Spleen (tissue), 11 donors: ENCODE measurements around the gene MC5R. TPM values are rescaled to one million over a fixed set of nuclear protein-coding genes. Genes with fewer than 3 reads are reported as not detected.

Experiments used
- DNase-seq: peaks from one replicate; pipeline ENCODE4 v3.0.0-alpha.2; 2020
- H3K27ac ChIP-seq, 8 donors: fragments of 200-600 bp; sonication (generic) in 7 of 8; 1 replicate in 4 of 8; 2 replicates in 4 of 8; pipeline versions ENCODE4 v1.5.0 to v1.8.0; 2016 to 2021; ENCODE audit warnings: inconsistent platforms in 4 of 8, mild to moderate bottlenecking in 4 of 8, moderate library complexity in 1 of 8
- H3K27me3 ChIP-seq, 7 donors: fragments of 200-600 bp; sonication (generic) in 6 of 7; replicated peaks in 1 of 7; 1 replicate in 4 of 7; 2 replicates in 3 of 7; pipeline versions ENCODE4 v1.5.0 to v1.8.0; 2016 to 2021; ENCODE audit warnings: inconsistent platforms in 3 of 7, mild to moderate bottlenecking in 1 of 7
- H3K36me3 ChIP-seq, 6 donors: fragments of 200-600 bp; sonication (generic) in 5 of 6; 1 replicate in 4 of 6; 2 replicates in 2 of 6; pipeline versions ENCODE4 v1.5.0 to v1.8.0; 2016 to 2021; ENCODE audit warnings: inconsistent platforms in 2 of 6
- H3K4me1 ChIP-seq, 6 donors: fragments of 200-600 bp; sonication (generic) in 5 of 6; 1 replicate in 3 of 6; 2 replicates in 3 of 6; pipeline versions ENCODE4 v1.5.0 to v1.8.0; 2016 to 2021; ENCODE audit warnings: inconsistent platforms in 3 of 6
- H3K4me3 ChIP-seq, 8 donors: fragments of 200-600 bp; sonication (generic) in 7 of 8; 1 replicate in 4 of 8; 2 replicates in 4 of 8; pipeline versions ENCODE4 v1.5.0 to v1.8.0; 2016 to 2021; ENCODE audit warnings: inconsistent platforms in 4 of 8, mild to moderate bottlenecking in 4 of 8, moderate library complexity in 2 of 8
- H3K9me3 ChIP-seq, 8 donors: fragments of 200-600 bp; sonication (generic) in 7 of 8; 1 replicate in 4 of 8; 2 replicates in 4 of 8; pipeline versions ENCODE4 v1.5.0 to v1.8.0; 2016 to 2021; ENCODE audit warnings: inconsistent platforms in 4 of 8
- POLR2A ChIP-seq, 3 donors: fragments of 450-650 bp; IDR thresholded peaks; one replicate each; pipeline ENCODE4 v1.5.1; 2017; ENCODE audit warnings: antibody characterized with exemption in 3 of 3, mild to moderate bottlenecking in 1 of 3
- POLR2AphosphoS5 ChIP-seq, 3 donors: sonication (generic); formaldehyde crosslinking; IDR thresholded peaks; one replicate each; pipeline ENCODE4 v1.5.1; 2017; ENCODE audit warnings: antibody characterized with exemption in 3 of 3
- WGBS, 5 donors: extraction: QIAGEN DNeasy Blood & Tissue Kit in 3 of 5; methylation state at CpG; one replicate each; pipeline versions ENCODE4 v1.1.5 to v1.1.7; 2013 to 2018; 5-methylcytosine and 5-hydroxymethylcytosine counted together
- intact Hi-C: fragments of 100-400 bp; cut with DNase I; formaldehyde crosslinking; loops from one replicate; pipeline ENCODE4 v1.15.0; 2023; ENCODE audit warnings: low total_unique reads
- polyA plus RNA-seq, 3 donors: library from polyadenylated mRNA; stranded (reverse); fragments of 200-250 nt; gene quantifications; one replicate each; pipeline ENCODE4 v1.2.1, GENCODE V29; 2013
- total RNA-seq, 7 donors: library from RNA; depleted of rRNA in 3 of 7; stranded (reverse); fragments of >200 nt in 3 of 7; fragmentation: NEBNext Ultra II Directional in 4 of 7; extraction: Animal tissue kit (Norgen Biotek cat#: 25700) in 4 of 7; gene quantifications; one replicate each; pipeline versions ENCODE4 v1.1.0 to v1.2.1, GENCODE V29; 2016 to 2021
- TF ChIP-seq, protein P1 (sequence below), 11 experiments: fragments of 200-600 bp in 7 of 11; fragments of 450-650 bp in 4 of 11; sonication (generic) in 4 of 11; IDR thresholded peaks in 8 of 11; conservative IDR thresholded peaks in 3 of 11; 1 replicate in 7 of 11; 2 replicates in 4 of 11; pipeline versions ENCODE4 v1.4.0 to v1.8.0; 2016 to 2021; ENCODE audit warnings: antibody characterized with exemption in 11 of 11, inconsistent platforms in 4 of 11, mild to moderate bottlenecking in 1 of 11
- donor health status: healthy with polysubstance abuse.
- donor health status: DM: no; HTN: no; CAD: no; lungs with moderate emphysema.
- donor health status: DM: no; HTN: no; CAD: no.
- donor health status: Bipolar disorder and iron deficiency.
- donor health status: healthy.
- donor health status: DM: no; HTN: no; CAD: no.
- donor health status: DM: yes; HTN: yes; CAD: no.

Gene MC5R
- total and polyA plus RNA-seq, 10 donors, result 0.07 TPM; not detected in 9

GRCh38 chr18:13871701-13872100 lies 47.8 kb downstream of the MC5R start:
- intact Hi-C loops, result no loop called here

GRCh38 chr18:13872373-13872772 lies 48.4 kb downstream of the MC5R start:
- H3K4me1 ChIP-seq, result peaks cover 0 to 4% (median 0%) of the 10 kb centered on the region in 6 donors
- no peak for TF ChIP-seq POLR2A (IDR thresholded peaks at IDR 0.05)
- H3K27ac ChIP-seq, result no peak overlapping the region
- no peaks in the 10 kb centered on the region for H3K9me3 ChIP-seq
- peaks cover 0 to 65% (median 15%) of the 10 kb centered on the region in 7 donors for H3K27me3 ChIP-seq
- no peak for DNase-seq
- H3K36me3 ChIP-seq, result no peaks in the 10 kb centered on the region
- no peak overlapping the region for H3K4me3 ChIP-seq
- intact Hi-C loops, result no loop called here
- WGBS, 5 donors, result 81 to 89% (median 84%) methylated on average over 10 to 14 of the region's 14 CpGs

More at GRCh38 chr18:13871701-13872100, 47.8 kb downstream of the MC5R start:
- Histone ChIP-seq H3K27ac (no peak overlapping the region), H3K4me3 (no peak overlapping the region), H3K36me3 (no peaks in the 10 kb centered on the region), H3K27me3 (peaks cover 0 to 72% (median 15%) of the 10 kb centered on the region in 7 donors), H3K9me3 (no peaks in the 10 kb centered on the region), H3K4me1 (peaks cover 0 to 4% (median 0%) of the 10 kb centered on the region in 6 donors)
- TF ChIP-seq POLR2AphosphoS5 (IDR thresholded peaks at IDR 0.05) (no peak), POLR2A (IDR thresholded peaks at IDR 0.05) (no peak)
- TF ChIP-seq, protein P1, sequence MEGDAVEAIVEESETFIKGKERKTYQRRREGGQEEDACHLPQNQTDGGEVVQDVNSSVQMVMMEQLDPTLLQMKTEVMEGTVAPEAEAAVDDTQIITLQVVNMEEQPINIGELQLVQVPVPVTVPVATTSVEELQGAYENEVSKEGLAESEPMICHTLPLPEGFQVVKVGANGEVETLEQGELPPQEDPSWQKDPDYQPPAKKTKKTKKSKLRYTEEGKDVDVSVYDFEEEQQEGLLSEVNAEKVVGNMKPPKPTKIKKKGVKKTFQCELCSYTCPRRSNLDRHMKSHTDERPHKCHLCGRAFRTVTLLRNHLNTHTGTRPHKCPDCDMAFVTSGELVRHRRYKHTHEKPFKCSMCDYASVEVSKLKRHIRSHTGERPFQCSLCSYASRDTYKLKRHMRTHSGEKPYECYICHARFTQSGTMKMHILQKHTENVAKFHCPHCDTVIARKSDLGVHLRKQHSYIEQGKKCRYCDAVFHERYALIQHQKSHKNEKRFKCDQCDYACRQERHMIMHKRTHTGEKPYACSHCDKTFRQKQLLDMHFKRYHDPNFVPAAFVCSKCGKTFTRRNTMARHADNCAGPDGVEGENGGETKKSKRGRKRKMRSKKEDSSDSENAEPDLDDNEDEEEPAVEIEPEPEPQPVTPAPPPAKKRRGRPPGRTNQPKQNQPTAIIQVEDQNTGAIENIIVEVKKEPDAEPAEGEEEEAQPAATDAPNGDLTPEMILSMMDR (IDR thresholded peaks at IDR 0.05 in 8 of 11, conservative IDR thresholded peaks at IDR 0.05 in 3 of 11), result no peak
- 50 to 63% (median 55%) methylated on average over 12 to 13 of the region's 13 CpGs for WGBS, 5 donors
- DNase-seq, result no peak

DNA sequence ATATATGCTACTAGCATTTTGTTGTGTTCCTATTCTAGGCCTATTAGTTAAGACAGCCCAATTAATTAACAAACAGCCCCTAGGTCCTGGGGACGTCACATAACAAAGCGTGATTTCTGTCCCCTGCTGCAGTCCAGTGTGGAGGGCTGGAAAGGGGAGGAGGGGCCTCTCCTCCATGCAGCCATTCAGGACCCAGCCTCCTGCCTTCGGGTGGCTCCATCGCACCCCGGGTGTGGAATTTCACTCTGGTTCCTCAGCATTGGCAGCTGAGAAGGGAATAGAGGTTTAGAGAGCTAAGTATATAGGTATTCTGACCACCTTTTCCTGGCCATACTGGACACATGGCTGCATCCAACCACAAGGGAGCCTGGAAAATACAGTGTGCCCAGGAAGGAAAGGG lies 49.0 kb downstream of the MC5R start:
- Histone ChIP-seq H3K4me3 (no peak overlapping the region), H3K9me3 (no peaks in the 10 kb centered on the region), H3K27me3 (peaks cover 0 to 62% (median 15%) of the 10 kb centered on the region in 7 donors), H3K36me3 (no peaks in the 10 kb centered on the region), H3K27ac (no peak overlapping the region), H3K4me1 (peaks cover 0 to 4% (median 0%) of the 10 kb centered on the region in 6 donors)
- TF ChIP-seq POLR2AphosphoS5 (IDR thresholded peaks at IDR 0.05), result no peak
- TF ChIP-seq, protein P1 (IDR thresholded peaks at IDR 0.05 in 8 of 11, conservative IDR thresholded peaks at IDR 0.05 in 3 of 11), result no peak
- TF ChIP-seq POLR2A (IDR thresholded peaks at IDR 0.05), result no peak
- 64 to 82% (median 66%) methylated on average over 5 of the region's 5 CpGs for WGBS, 5 donors
- intact Hi-C loops, result no loop called here
- no peak for DNase-seq

DNA sequence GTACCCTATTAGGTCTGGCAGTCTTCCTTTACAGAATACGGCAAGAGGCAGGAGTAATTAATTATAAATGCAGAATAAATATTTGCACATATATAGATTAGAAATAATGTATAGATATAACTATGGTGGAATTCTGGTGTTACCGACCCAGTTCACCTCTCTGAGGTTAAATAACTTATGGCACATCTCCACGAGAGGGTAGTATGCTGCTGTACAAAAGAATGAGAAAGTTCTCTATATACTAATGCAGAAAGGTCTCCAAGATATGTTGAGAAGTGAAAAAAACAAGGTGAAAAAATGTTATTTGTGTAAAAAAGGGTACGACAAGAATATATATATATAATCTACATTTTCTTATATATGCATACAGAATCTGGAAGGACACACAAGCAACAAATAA lies 50.6 kb downstream of the MC5R start:
- WGBS, 5 donors, result 82 to 90% (median 85%) methylated on average over 4 of the region's 4 CpGs
- H3K4me1 ChIP-seq, result no peaks in the 10 kb centered on the region
- intact Hi-C loops, result no loop called here
- no peak overlapping the region for H3K27ac ChIP-seq
- no peaks in the 10 kb centered on the region for H3K36me3 ChIP-seq
- H3K4me3 ChIP-seq, result no peak overlapping the region
- peaks cover 0 to 52% (median 0%) of the 10 kb centered on the region in 7 donors for H3K27me3 ChIP-seq
- TF ChIP-seq, protein P1 (IDR thresholded peaks at IDR 0.05 in 8 of 11, conservative IDR thresholded peaks at IDR 0.05 in 3 of 11), result no peak
- TF ChIP-seq POLR2AphosphoS5 (IDR thresholded peaks at IDR 0.05) (no peak), POLR2A (IDR thresholded peaks at IDR 0.05) (no peak)
- H3K9me3 ChIP-seq, result no peaks in the 10 kb centered on the region
- no peak for DNase-seq

Other genes starting within 250 kb of the MC5R start
- 10 to 100 TPM in 4 of 7 donors, 1 to 10 TPM in 3; 5.9 to 16.2 (median 10.5) TPM for gene FAM210A, start 97.6 kb upstream of the MC5R start, total RNA-seq
- gene FAM210A, start 97.6 kb upstream of the MC5R start, polyA plus RNA-seq, result 1 to 10 TPM; 2.7 to 4.7 (median 4.0) TPM
- gene RNMT, start 97.5 kb upstream of the MC5R start, total RNA-seq, result 10 to 100 TPM; 17.5 to 33.3 (median 28.0) TPM
- gene RNMT, start 97.5 kb upstream of the MC5R start, polyA plus RNA-seq, result 10 to 100 TPM; 11.4 to 15.0 (median 13.1) TPM
- not detected for gene MC2R, start 91.4 kb downstream of the MC5R start, total RNA-seq
- not detected for gene MC2R, start 91.4 kb downstream of the MC5R start, polyA plus RNA-seq